Measurements from ENCODE around the gene NOG. TPM values are rescaled to one million over a fixed set of nuclear protein-coding genes. Genes with fewer than 3 reads are reported as not detected.
A peak's percentile ranks its signal among the peaks of the same experiment; 100 is the strongest.

The NOG gene
- 1 to 10 TPM; 1.4 to 1.8 (median 1.5) TPM for polyA plus RNA-seq (ENCODE audit: insufficient read length in 4 of 4)

DNA sequence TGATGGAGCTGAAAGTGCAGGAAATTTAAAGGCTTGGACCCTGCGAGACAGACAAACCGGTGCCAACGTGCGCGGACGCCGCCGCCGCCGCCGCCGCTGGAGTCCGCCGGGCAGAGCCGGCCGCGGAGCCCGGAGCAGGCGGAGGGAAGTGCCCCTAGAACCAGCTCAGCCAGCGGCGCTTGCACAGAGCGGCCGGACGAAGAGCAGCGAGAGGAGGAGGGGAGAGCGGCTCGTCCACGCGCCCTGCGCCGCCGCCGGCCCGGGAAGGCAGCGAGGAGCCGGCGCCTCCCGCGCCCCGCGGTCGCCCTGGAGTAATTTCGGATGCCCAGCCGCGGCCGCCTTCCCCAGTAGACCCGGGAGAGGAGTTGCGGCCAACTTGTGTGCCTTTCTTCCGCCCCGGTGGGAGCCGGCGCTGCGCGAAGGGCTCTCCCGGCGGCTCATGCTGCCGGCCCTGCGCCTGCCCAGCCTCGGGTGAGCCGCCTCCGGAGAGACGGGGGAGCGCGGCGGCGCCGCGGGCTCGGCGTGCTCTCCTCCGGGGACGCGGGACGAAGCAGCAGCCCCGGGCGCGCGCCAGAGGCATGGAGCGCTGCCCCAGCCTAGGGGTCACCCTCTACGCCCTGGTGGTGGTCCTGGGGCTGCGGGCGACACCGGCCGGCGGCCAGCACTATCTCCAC is at the start of gene NOG:
Gene NOG, plus strand, starts transcription at position 54 of the 674 bp plus-strand sequence. Its CDS starts 525 bp downstream, at position 579.
- peak in 1 of 4 donors; percentile 54 for DNase-seq (ENCODE audit: low read depth in 4 of 4, low spot score in 3 of 4)

GRCh38 chr17:56545106-56545505 is 48.4 kb upstream of the NOG start:
- DNase-seq (ENCODE audit: low read depth in 4 of 4, low spot score in 3 of 4): no peak

DNA sequence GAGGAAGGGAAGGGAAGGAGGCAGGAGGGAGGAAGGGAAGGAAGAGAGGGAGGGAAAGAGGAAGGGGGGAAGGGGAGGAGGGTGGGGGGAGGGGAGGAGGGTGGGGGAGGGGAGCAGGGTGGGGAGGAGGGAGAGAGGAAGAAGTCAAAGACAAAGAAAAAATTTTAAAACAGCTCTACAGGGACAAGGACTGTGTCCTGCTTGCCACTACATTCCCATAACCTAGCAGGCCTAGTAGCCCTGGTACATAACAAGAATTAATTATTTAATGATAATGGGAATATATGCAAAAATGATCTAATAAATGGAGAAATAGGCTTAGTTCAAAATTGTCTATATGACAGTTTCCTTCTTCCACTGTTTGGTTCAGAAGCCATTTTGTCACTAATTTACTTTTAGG is 47.6 kb upstream of the NOG start:
- DNase-seq (ENCODE audit: low read depth in 4 of 4, low spot score in 3 of 4): no peak

- DNase-seq (ENCODE audit: low read depth in 4 of 4, low spot score in 3 of 4): no peak
These were observed 44.8 kb upstream of the NOG start for GRCh38 chr17:56548661-56549060.

DNA sequence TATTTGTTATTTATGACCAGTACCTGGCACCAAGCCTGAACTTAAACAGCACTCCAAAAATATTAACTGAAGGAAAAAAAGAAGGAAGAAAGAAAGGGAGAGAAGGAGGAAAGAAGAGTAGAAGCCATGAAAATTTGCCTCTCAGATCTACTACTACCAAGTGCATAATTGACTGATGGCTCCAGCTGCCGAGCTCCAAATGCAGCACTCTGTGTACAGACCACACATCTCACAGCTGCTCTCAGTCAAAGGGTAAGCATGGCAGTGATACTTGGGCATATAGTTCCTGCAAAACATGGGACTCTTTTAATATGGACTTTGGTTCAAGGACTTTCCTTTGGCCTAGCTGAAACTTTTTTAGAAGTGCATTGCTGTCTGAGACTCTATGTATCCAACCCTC is 44.0 kb upstream of the NOG start:
- no peak for DNase-seq (ENCODE audit: low read depth in 4 of 4, low spot score in 3 of 4)

DNA sequence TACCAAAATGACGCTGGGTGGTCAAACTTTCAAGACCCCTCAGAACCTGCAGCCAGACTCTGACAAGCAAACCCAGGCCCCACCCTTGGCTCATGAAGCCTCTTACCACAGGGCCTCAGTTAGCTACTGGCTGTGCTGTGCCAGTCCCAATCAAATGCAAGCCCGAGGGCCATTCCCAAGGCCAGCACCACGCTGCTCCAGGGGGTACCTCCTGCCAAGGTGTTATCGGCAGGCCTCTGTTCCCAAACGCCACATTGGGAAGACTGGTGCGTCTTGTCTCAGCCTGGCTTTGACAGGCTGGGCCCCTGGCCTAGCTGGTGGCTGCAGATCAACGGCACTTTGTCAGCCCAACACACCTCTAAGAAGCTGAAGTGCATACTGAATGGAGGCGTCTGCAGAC is 35.8 kb upstream of the NOG start:
- no peak for DNase-seq (ENCODE audit: low read depth in 4 of 4, low spot score in 3 of 4)

DNA sequence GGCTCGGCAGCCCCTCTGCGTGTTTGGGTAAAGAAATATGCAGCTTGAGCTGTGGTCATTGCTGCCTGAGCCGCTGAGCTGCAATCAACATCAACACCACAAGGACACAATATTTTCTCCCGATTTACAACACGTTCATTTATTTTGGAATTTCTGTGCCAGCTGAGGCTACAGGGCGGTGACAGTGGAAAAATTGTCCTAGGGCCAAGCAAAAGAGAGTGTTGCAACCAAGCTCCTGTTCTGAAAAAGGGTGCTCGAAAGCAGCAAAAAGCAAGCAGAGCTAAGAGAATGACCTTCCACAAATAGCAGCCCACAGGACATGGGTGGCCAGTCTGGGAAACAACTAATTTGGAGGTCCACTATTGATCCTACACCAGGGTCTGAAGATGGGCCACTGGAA is 35.4 kb upstream of the NOG start:
- no peak for DNase-seq (ENCODE audit: low read depth in 4 of 4, low spot score in 3 of 4)

DNA sequence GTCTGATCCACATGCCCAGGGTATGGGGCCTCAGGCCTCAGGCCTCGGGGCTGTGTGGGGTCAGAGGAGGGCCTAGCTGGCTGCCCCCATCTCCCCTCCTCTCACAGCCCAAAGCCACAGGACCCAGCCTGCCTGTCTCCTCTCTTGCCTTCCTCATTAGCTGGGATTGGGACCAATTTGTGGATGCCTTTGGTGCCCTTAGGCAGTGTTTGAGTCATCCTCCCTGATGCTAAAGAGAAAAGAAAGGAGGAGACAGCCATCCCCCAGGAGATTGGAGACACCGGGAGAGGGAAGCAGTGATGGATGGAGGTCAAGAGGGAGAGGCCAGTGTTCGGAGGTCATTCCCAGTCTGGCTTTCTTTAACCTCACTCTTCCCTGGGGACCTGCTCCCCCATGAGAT is 23.3 kb upstream of the NOG start:
- no peak for DNase-seq (ENCODE audit: low read depth in 4 of 4, low spot score in 3 of 4)

- DNase-seq (ENCODE audit: low read depth in 4 of 4, low spot score in 3 of 4): no peak
These were observed 22.0 kb upstream of the NOG start for GRCh38 chr17:56571456-56571855.

DNA sequence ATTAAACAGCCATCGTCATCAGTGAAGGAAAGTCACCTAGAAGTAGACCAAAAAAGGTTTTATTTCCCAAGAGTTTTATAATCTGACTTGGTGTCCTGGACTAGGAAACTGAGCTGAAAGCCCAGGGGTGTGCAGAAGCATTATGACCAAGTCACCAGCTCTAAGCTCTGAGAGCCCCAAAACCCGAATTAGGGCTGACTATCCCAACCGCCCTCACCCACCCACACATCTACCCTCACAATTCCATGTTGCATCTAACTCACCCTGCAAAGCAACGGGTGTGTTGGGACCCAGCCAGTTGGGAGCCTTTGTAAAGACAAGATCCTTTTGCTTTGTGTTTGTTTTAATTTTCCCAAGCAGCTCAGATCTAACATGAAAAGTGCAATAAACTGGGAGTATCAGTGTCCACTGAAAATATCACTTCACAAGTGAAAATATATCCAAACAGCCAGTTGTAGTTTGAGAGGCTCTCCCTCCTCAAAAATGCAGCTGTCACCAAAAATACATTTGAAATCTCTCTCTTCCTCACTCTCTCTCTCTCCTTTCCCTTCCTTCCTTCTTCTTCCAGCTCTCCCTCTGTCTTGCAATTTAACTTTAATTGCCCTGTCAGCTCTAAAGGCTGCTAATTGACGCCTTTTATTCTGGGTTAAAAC is 16.2 kb upstream of the NOG start:
- DNase-seq (ENCODE audit: low read depth in 4 of 4, low spot score in 3 of 4): no peak

DNA sequence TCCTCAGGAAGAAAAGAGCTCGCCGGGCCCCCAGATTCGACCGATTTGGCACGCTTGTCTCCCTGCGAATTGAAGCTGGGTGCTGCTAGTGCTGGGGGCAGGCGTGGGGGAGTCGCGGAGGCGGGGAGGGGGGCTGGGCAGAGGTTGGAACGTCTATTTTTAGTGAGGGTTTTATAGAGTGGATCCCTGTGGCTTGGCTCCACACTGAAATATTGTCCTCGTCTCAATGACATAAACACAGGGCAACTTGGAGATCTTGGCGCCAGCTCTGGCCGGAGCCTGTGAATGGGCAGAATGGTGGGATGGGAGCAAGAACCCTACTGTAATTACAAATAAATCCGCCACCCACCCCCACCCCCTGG is 15.7 kb upstream of the NOG start:
- DNase-seq (ENCODE audit: low read depth in 4 of 4, low spot score in 3 of 4): no peak

DNA sequence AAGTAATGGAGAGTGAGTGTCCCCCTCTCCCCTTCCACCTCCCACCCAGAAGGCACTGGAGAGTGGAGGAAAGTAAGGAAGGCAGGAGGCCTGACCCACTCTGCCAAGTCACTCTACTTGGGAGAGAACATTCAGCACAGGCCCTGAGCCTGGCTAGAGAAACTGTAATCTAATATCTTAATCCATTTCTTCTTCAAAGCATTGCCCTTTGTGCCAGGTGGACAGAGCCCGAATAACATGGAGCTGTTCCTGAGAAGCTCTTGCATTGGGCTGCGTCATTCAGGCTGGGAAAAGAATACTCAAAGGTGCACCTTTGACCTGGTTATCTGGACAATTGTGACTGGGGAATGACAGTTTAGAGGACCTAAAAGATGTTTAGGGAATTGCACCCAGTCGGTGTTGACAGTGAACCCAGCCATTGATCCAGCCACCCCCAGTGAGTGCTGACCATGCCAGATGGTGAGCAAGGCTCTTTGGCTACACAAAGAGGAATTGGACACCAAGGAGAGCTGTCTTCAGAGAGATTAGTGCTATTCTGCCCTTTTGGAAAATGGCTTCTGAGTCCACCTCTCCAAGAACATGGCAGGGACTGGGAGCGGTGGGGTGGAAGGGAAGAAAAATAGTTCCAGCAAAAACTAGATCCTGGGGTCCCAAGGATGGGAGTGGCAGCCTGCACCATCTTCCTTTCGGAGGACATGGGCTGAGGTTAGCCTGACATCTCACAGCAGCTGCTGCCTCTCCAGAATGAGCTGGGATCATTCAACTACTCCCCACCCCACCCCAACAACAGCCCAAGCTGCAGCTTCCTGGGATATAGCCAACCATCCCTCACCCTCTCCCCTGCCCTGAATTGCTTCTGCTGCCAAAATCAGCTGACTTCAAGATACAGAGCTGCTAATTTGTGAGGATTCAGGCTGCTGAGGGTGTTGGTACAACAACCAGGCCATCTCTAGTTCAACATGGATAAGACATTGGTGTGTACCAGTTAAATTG is 11.6 kb upstream of the NOG start:
- no peak for DNase-seq (ENCODE audit: low read depth in 4 of 4, low spot score in 3 of 4)

GRCh38 chr17:56583772-56584171 is 9.7 kb upstream of the NOG start:
- no peak for DNase-seq (ENCODE audit: low read depth in 4 of 4, low spot score in 3 of 4)

GRCh38 chr17:56587298-56587697 is 6.2 kb upstream of the NOG start:
- DNase-seq (ENCODE audit: low read depth in 4 of 4, low spot score in 3 of 4): no peak

- peak in 2 of 4 donors; percentile 43 to 58 for DNase-seq (ENCODE audit: low read depth in 4 of 4, low spot score in 3 of 4)
These were observed 913 bp upstream of the NOG start for GRCh38 chr17:56592487-56593085.

DNA sequence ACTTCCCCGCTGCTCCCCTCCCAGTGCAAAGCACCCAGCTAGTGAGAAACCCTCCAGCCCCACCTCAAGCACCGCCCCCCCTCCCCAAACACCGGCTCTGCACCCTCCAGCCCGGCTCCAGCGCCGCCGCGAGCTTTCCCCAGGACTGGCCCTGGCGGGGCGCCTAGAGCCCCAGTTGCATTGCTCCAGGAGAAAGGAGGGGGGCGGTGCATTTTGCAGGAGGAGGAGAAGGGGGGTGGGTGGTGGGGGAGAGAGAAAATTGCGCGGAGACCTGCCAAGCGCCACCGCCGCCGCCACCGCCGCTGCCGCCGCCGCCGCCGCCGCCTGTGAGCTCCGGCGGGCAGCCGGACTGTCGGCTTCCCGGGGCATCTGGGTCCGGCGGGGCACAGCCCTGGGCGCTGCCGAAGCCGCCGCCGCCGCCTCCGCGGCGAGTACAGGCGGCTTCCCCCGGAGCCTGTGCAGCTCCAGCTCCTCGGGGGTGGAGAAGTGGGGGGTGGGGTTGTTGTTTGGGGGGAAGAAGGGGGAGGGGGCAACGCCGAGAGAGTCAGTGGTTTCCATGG is 333 bp upstream of the NOG start:
- peak in 2 of 4 donors; percentile 35 to 52 for DNase-seq (ENCODE audit: low read depth in 4 of 4, low spot score in 3 of 4)

GRCh38 chr17:56594320-56595107 is 1.0 kb downstream of the NOG start:
- DNase-seq (ENCODE audit: low read depth in 4 of 4, low spot score in 3 of 4): peak in 1 of 4 donors; percentile 32

DNA sequence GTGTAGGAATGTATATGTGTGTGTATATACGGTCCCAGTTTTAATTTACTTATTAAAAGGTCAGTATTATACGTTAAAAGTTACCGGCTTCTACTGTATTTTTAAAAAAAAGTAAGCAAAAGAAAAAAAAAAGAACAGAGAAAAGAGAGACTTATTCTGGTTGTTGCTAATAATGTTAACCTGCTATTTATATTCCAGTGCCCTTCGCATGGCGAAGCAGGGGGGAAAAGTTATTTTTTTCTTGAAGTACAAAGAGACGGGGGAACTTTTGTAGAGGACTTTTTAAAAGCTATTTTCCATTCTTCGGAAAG is 1.6 kb downstream of the NOG start:
- DNase-seq (ENCODE audit: low read depth in 4 of 4, low spot score in 3 of 4): no peak

DNA sequence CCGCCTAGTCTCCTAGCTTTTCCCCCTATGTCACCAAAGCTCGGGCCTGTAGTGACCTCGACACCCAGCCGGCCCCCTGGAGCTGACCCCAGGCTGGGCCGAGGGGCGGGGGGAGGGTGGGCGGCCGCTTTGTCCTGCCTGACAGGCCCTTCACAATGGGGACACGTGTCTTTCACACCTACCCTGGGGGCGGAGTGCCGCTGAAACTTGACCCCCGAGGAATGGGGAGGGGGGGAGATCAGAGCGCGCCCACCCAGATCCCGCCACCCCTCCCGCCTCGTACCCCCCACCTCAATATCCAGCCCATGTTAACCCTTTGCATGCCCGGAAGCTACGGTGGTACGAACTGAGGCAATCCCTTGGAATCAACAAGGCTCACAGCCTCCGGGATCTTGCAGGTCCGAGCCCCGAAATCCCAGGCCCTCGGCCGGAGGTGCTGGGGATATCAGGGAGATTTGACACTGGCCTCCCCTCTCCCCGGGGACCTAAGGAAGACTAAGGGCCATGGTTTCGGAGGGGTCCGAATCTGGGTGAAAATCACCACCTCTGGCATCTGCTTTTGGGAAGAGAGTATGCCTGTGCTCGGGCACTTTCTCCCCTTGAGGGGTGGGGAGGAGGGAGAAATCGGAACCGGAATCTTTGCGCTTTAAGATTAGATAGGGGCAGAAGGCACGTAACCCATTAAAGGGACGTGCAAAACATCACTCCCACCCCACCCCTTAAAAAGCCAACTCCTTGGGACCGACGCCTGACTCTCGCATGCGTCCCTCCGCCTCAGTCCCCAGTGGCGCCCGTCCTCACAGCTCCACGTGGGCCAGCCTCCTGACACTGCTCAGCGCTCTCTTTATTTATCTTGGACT is 2.6 kb downstream of the NOG start:
- DNase-seq (ENCODE audit: low read depth in 4 of 4, low spot score in 3 of 4): no peak

Measured in right renal pelvis (tissue), 4 donors.